Trophoblast cell (in vitro differentiated cells and primary cell): ENCODE results near the gene COTL1.

ENCODE experiments used
- DNase-seq, 2 donors: peaks; one replicate each; pipeline ENCODE4 v3.0.0-alpha.2; 2016
- H2AFZ ChIP-seq: 2 replicates; pipeline ENCODE4 v1.6.1; 2013; ENCODE audit warnings: low read length, moderate library complexity, mild to moderate bottlenecking; ENCODE audit not compliant: insufficient read depth, poor library complexity
- H2AK5ac ChIP-seq: 2 replicates; pipeline ENCODE4 v1.6.1; 2013; ENCODE audit warnings: mild to moderate bottlenecking, low read length
- H2BK120ac ChIP-seq: 2 replicates; pipeline ENCODE4 v1.6.1; 2013; ENCODE audit warnings: low read length, mild to moderate bottlenecking, moderate library complexity; ENCODE audit not compliant: insufficient read depth, poor library complexity
- H2BK12ac ChIP-seq: 2 replicates; pipeline ENCODE4 v1.6.1; 2013; ENCODE audit warnings: mild to moderate bottlenecking, low read length, moderate library complexity
- H2BK5ac ChIP-seq: 2 replicates; pipeline ENCODE4 v1.6.1; 2013; ENCODE audit warnings: low read length, low read depth, moderate library complexity, mild to moderate bottlenecking; ENCODE audit not compliant: poor library complexity
- H3K14ac ChIP-seq: 2 replicates; pipeline ENCODE4 v1.6.1; 2013; ENCODE audit warnings: mild to moderate bottlenecking, low read length
- H3K18ac ChIP-seq: 2 replicates; pipeline ENCODE4 v1.6.1; 2013; ENCODE audit warnings: mild to moderate bottlenecking, low read length
- H3K23ac ChIP-seq: 2 replicates; pipeline ENCODE4 v1.6.1; 2013; ENCODE audit warnings: low read length
- H3K27ac ChIP-seq: 2 replicates; pipeline ENCODE4 v1.5.1; 2013; ENCODE audit warnings: low read depth, mild to moderate bottlenecking, inconsistent platforms, low read length, moderate library complexity
- H3K27me3 ChIP-seq: 2 replicates; pipeline ENCODE4 v1.6.1; 2013; ENCODE audit warnings: inconsistent platforms, mild to moderate bottlenecking, low read length, moderate library complexity; ENCODE audit not compliant: insufficient read depth
- H3K36me3 ChIP-seq, 2 experiments: 1 replicate in 1 of 2; 2 replicates in 1 of 2; pipeline ENCODE4 v1.6.1; 2013; ENCODE audit warnings: low read length in 2 of 2, mild to moderate bottlenecking in 2 of 2, moderate library complexity in 1 of 2; ENCODE audit not compliant: insufficient read depth in 2 of 2, control insufficient read depth in 1 of 2
- H3K4ac ChIP-seq: 2 replicates; pipeline ENCODE4 v1.6.1; 2013; ENCODE audit warnings: low read depth, mild to moderate bottlenecking, low read length, moderate library complexity
- H3K4me1 ChIP-seq, 2 experiments: 1 replicate in 1 of 2; 2 replicates in 1 of 2; pipeline ENCODE4 v1.6.1; 2013; ENCODE audit warnings: low read length in 2 of 2, mild to moderate bottlenecking in 2 of 2, moderate library complexity in 1 of 2; ENCODE audit not compliant: insufficient read depth in 2 of 2, control insufficient read depth in 1 of 2
- H3K4me2 ChIP-seq: 2 replicates; pipeline ENCODE4 v1.6.1; 2013; ENCODE audit warnings: inconsistent platforms, mild to moderate bottlenecking, low read length, moderate library complexity
- H3K4me3 ChIP-seq: 2 replicates; pipeline ENCODE4 v1.5.1; 2013; ENCODE audit warnings: mild to moderate bottlenecking, low read depth, low read length, inconsistent platforms
- H3K79me1 ChIP-seq: one replicate; pipeline ENCODE4 v1.6.1; 2013; ENCODE audit warnings: low read length
- H3K79me2 ChIP-seq: 2 replicates; pipeline ENCODE4 v1.6.1; 2013; ENCODE audit warnings: low read length, mild to moderate bottlenecking; ENCODE audit not compliant: control insufficient read depth, insufficient read depth, poor library complexity
- H3K9ac ChIP-seq: 2 replicates; pipeline ENCODE4 v1.6.1; 2013; ENCODE audit warnings: mild to moderate bottlenecking, low read length
- H3K9me3 ChIP-seq: 2 replicates; pipeline ENCODE4 v1.6.1; 2013; ENCODE audit warnings: low read depth, mild to moderate bottlenecking, control low read depth, inconsistent platforms, low read length; ENCODE audit not compliant: insufficient read depth
- H4K12ac ChIP-seq: 2 replicates; pipeline ENCODE4 v1.6.1; 2013; ENCODE audit warnings: low read depth, mild to moderate bottlenecking, low read length, moderate library complexity
- H4K8ac ChIP-seq: 2 replicates; pipeline ENCODE4 v1.6.1; 2013; ENCODE audit warnings: low read depth, mild to moderate bottlenecking, low read length, moderate library complexity
- H4K91ac ChIP-seq: one replicate; pipeline ENCODE4 v1.6.1; 2013; ENCODE audit warnings: low read depth, mild to moderate bottlenecking, low read length, moderate library complexity
- WGBS: extraction: QIAGEN DNeasy Blood & Tissue Kit; methylation state at CpG from one replicate; pipeline ENCODE4 v1.1.7; 2013; ENCODE audit warnings: missing lambda C conversion rate; ENCODE audit not compliant: insufficient read length, insufficient coverage; ENCODE audit errors: extremely low coverage; 5-methylcytosine and 5-hydroxymethylcytosine counted together

The COTL1 gene

DNA sequence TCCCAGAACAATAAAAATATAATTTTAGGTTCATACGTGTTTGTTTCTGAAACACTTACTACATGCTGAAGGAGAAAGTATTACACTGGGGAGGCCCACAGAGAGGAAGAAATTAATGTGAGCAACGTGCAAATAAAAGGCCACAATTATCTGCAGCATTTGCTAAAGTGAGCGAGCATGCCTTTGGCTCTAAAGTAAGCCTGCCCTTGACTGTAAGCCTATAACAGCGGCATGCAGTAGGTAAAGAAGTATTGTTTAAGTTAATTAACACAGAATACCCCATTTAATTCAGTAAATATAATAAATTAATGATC, 13.2 kb upstream of the COTL1 start:
- H3K4me1 ChIP-seq = no peaks in the 10 kb centered on the region
- no peak overlapping the region for H3K23ac ChIP-seq
- no peak overlapping the region for H2BK5ac ChIP-seq
- no peak overlapping the region for H3K9ac ChIP-seq
- no peak overlapping the region for H4K12ac ChIP-seq
- no peak overlapping the region for H2AK5ac ChIP-seq
- H3K18ac ChIP-seq = no peak overlapping the region
- no peak overlapping the region for H3K27ac ChIP-seq
- no peaks in the 10 kb centered on the region for H3K36me3 ChIP-seq
- peaks cover 2% of the 10 kb centered on the region for H3K9me3 ChIP-seq
- no peak overlapping the region for H3K14ac ChIP-seq
- H3K4me3 ChIP-seq = no peak overlapping the region
- H2AFZ ChIP-seq = no peak overlapping the region
- H3K4ac ChIP-seq = no peak overlapping the region
- H3K4me2 ChIP-seq = no peak overlapping the region
- H3K79me2 ChIP-seq = no peaks in the 10 kb centered on the region
- H4K8ac ChIP-seq = no peak overlapping the region
- WGBS = no CpG with 5 or more reads among the region's 4 CpGs
- H3K27me3 ChIP-seq = no peaks in the 10 kb centered on the region
- no peak for DNase-seq
- no peak overlapping the region for H2BK120ac ChIP-seq
- H3K79me1 ChIP-seq = no peaks in the 10 kb centered on the region
- no peak overlapping the region for H2BK12ac ChIP-seq
- no peak overlapping the region for H4K91ac ChIP-seq

DNA sequence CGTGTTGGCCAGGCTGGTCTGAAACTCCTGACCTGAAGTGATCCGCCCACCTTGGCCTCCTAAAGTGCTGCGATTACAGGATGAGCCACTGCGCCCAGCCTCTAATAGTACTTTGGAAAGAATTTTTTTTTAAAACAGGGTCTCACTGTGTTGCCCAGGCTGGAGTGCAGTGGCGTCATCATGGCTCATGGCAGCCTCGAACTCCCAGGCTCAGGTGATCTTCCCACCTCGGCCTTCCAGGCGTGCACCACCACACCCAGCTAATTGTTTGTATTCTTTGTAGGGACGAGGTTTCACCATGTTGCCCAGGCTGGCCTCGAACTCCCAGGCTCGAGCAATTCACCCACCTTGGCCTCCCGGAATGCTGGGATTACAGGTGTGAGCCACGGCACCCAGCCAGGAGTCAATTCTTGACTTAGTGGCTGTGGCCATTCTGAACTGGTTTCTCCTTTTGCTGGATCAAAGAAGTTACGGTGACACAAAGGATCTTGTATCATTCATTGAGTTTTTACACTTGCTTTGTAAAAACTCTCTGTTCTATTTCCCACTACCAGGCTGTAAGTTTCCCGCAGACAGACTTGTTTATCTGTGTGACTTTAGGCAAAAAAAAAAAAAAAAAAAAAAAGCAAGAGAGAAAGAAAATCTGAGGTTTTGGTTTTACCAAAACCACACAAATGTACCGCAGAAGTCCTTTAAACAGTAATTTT, 12.7 kb upstream of the COTL1 start:
- no peaks in the 10 kb centered on the region for H3K36me3 ChIP-seq
- H2BK120ac ChIP-seq = no peak overlapping the region
- no peak overlapping the region for H3K4ac ChIP-seq
- H2AK5ac ChIP-seq = no peak overlapping the region
- no peak overlapping the region for H3K4me3 ChIP-seq
- H3K9ac ChIP-seq = no peak overlapping the region
- peaks cover 2% of the 10 kb centered on the region for H3K9me3 ChIP-seq
- H3K27me3 ChIP-seq = no peaks in the 10 kb centered on the region
- WGBS = no CpG with 5 or more reads among the region's 16 CpGs
- no peak overlapping the region for H2BK12ac ChIP-seq
- no peak overlapping the region for H4K8ac ChIP-seq
- no peak overlapping the region for H3K23ac ChIP-seq
- H3K4me1 ChIP-seq = no peaks in the 10 kb centered on the region
- H3K18ac ChIP-seq = no peak overlapping the region
- H3K4me2 ChIP-seq = no peak overlapping the region
- H4K12ac ChIP-seq = no peak overlapping the region
- no peak overlapping the region for H2AFZ ChIP-seq
- H4K91ac ChIP-seq = no peak overlapping the region
- H3K27ac ChIP-seq = no peak overlapping the region
- H3K79me1 ChIP-seq = no peaks in the 10 kb centered on the region
- no peaks in the 10 kb centered on the region for H3K79me2 ChIP-seq
- no peak overlapping the region for H2BK5ac ChIP-seq
- no peak for DNase-seq
- no peak overlapping the region for H3K14ac ChIP-seq

DNA sequence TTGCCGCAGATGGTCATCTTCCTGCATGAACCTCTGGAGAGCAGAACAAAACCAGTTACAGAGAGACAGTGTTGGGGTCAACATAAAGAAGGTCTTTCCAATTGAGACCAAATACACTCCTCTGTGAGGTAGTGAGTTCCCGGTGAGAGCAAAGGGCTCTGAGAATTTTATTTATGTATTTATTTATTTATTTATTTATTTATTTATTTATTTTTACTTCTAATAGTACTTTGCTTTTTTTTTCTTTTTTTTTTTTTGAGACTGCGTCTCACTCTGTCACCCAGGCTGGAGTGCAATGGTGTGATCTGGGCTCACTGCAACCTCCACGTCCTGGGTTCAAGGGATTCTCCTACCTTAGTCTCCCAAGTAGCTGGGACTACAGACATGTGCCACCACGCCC, 12.1 kb upstream of the COTL1 start:
- no CpG with 5 or more reads among the region's 5 CpGs for WGBS
- Histone ChIP-seq H3K9ac (no peak overlapping the region), H3K14ac (no peak overlapping the region)

DNA sequence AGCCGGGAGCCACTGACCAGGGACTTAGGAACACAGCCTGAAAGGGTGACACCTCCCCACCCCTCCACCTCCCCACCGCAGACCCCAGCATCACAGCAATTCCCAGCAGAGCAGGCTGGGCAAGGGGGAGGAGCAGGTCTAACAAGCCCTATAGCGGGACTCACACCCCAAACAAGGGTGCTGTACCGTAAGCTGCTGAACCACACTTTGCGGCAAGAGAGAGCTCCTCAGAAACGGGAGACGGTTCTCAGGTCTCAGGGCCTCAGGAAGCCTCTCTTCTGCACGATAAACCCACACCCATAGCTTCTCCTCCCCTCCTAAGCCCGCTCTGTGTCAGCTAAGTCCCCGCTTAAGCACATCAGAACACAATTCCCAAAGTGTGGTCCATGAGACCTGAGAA, 11.7 kb upstream of the COTL1 start:
- no peaks in the 10 kb centered on the region for H3K36me3 ChIP-seq
- DNase-seq = no peak
- no peak overlapping the region for H4K12ac ChIP-seq
- no peak overlapping the region for H3K4ac ChIP-seq
- H4K91ac ChIP-seq = no peak overlapping the region
- no peaks in the 10 kb centered on the region for H3K27me3 ChIP-seq
- H2BK120ac ChIP-seq = no peak overlapping the region
- no peaks in the 10 kb centered on the region for H3K4me1 ChIP-seq
- no peak overlapping the region for H2BK12ac ChIP-seq
- H3K4me2 ChIP-seq = no peak overlapping the region
- no peak overlapping the region for H3K27ac ChIP-seq
- WGBS = no CpG with 5 or more reads among the region's 10 CpGs
- no peak overlapping the region for H3K4me3 ChIP-seq
- H2AFZ ChIP-seq = no peak overlapping the region
- H3K79me2 ChIP-seq = no peaks in the 10 kb centered on the region
- no peak overlapping the region for H3K18ac ChIP-seq
- H3K9ac ChIP-seq = no peak overlapping the region
- no peak overlapping the region for H2AK5ac ChIP-seq
- H2BK5ac ChIP-seq = no peak overlapping the region
- H3K23ac ChIP-seq = no peak overlapping the region
- H3K9me3 ChIP-seq = peaks cover 2% of the 10 kb centered on the region
- H3K79me1 ChIP-seq = no peaks in the 10 kb centered on the region
- H4K8ac ChIP-seq = no peak overlapping the region
- H3K14ac ChIP-seq = no peak overlapping the region

More for the DNA sequence above, 12.1 kb upstream of the COTL1 start:
- no peak overlapping the region for H4K91ac ChIP-seq
- H4K12ac ChIP-seq = no peak overlapping the region
- DNase-seq = no peak
- H3K27me3 ChIP-seq = no peaks in the 10 kb centered on the region
- no peak overlapping the region for H3K4me2 ChIP-seq
- no peak overlapping the region for H2AFZ ChIP-seq
- H2BK120ac ChIP-seq = no peak overlapping the region
- H3K36me3 ChIP-seq = no peaks in the 10 kb centered on the region
- no peak overlapping the region for H3K27ac ChIP-seq
- H3K4ac ChIP-seq = no peak overlapping the region
- no peaks in the 10 kb centered on the region for H3K79me2 ChIP-seq
- H3K18ac ChIP-seq = no peak overlapping the region
- no peak overlapping the region for H3K23ac ChIP-seq
- no peak overlapping the region for H4K8ac ChIP-seq
- H2AK5ac ChIP-seq = no peak overlapping the region
- no peaks in the 10 kb centered on the region for H3K79me1 ChIP-seq
- peaks cover 2% of the 10 kb centered on the region for H3K9me3 ChIP-seq
- H2BK5ac ChIP-seq = no peak overlapping the region
- H3K4me3 ChIP-seq = no peak overlapping the region
- no peak overlapping the region for H2BK12ac ChIP-seq
- no peaks in the 10 kb centered on the region for H3K4me1 ChIP-seq
